H1 (cell line): ENCODE results near the gene IQCF2. TPM values are rescaled to one million over a fixed set of nuclear protein-coding genes. Genes with fewer than 3 reads are reported as not detected.

Experiments used
- CTCF ChIA-PET: fragments of 300-600 bp; sonication (Branson Sonifier 250); formaldehyde crosslinking; loops from one replicate; lab custom pipeline; 2021; ENCODE audit not compliant: partially characterized antibody; lab: Charles Lee
- POLR2A ChIA-PET: fragments of 300-600 bp; sonication (Branson Sonifier 250); formaldehyde crosslinking; loops from one replicate; lab custom pipeline; 2021; ENCODE audit warnings: inconsistent platforms; ENCODE audit not compliant: partially characterized antibody; lab: Charles Lee
- DNase-seq, 2 experiments: peaks; one replicate each; pipeline versions ENCODE4 v3.0.0 to v3.0.0-alpha.2; 2010 to 2022; ENCODE audit warnings: low spot score in 2 of 2, low read depth in 1 of 2, mixed read lengths in 1 of 2
- FAIRE-seq: peaks from 2 replicates; lab custom pipeline; 2011; peaks lifted over from hg19 to GRCh38; lab: Jason Lieb, UNC
- H2AFZ ChIP-seq: 2 replicates; pipeline ENCODE4 v1.8.1; 2012; ENCODE audit warnings: low read length, inconsistent platforms
- H2AK5ac ChIP-seq: 2 replicates; pipeline ENCODE4 v1.6.1; 2013; ENCODE audit warnings: low read depth, low read length
- H2BK120ac ChIP-seq: replicated peaks from 2 replicates; pipeline ENCODE3; 2013; ENCODE audit warnings: low read depth, low read length, inconsistent platforms
- H2BK12ac ChIP-seq: 2 replicates; pipeline ENCODE4 v1.6.1; 2013; ENCODE audit warnings: low read depth, low read length
- H2BK15ac ChIP-seq: 2 replicates; pipeline ENCODE4 v1.6.1; 2013; ENCODE audit warnings: low read length
- H2BK20ac ChIP-seq: 2 replicates; pipeline ENCODE4 v1.6.1; 2013; ENCODE audit warnings: low read length
- H2BK5ac ChIP-seq: 2 replicates; pipeline ENCODE4 v1.6.1; 2013; ENCODE audit warnings: low read depth, low read length
- H3K14ac ChIP-seq: 2 replicates; pipeline ENCODE4 v1.6.1; 2013; ENCODE audit warnings: inconsistent platforms; ENCODE audit not compliant: insufficient read length
- H3K18ac ChIP-seq: 2 replicates; pipeline ENCODE4 v1.6.1; 2013; ENCODE audit warnings: low read length; ENCODE audit errors: extremely low read depth
- H3K23ac ChIP-seq: 2 replicates; pipeline ENCODE4 v1.6.1; 2013; ENCODE audit warnings: inconsistent platforms; ENCODE audit not compliant: insufficient read length
- H3K23me2 ChIP-seq: 2 replicates; pipeline ENCODE4 v1.6.1; 2013; ENCODE audit warnings: low read depth, low read length
- H3K27ac ChIP-seq: 2 replicates; pipeline ENCODE4 v1.6.1; 2011; ENCODE audit warnings: low read depth, low read length, inconsistent platforms
- H3K27me3 ChIP-seq, 4 experiments: replicated peaks in 1 of 4; 1 replicate in 1 of 4; 2 replicates in 3 of 4; pipeline versions ENCODE4 v1.6.1 to v1.8.1; 2011 to 2013; ENCODE audit warnings: low read length in 3 of 4, mild to moderate bottlenecking in 3 of 4, inconsistent platforms in 2 of 4, mixed read lengths in 2 of 4, moderate library complexity in 1 of 4; ENCODE audit not compliant: control insufficient read depth in 3 of 4, insufficient read depth in 3 of 4; ENCODE audit errors: extremely low read depth in 1 of 4
- H3K36me3 ChIP-seq, 4 experiments: 2 replicates each; pipeline versions ENCODE4 v1.6.1 to v1.8.1; 2011 to 2013; ENCODE audit warnings: mild to moderate bottlenecking in 4 of 4, low read length in 3 of 4, moderate library complexity in 2 of 4, control low read depth in 1 of 4, inconsistent platforms in 1 of 4; ENCODE audit not compliant: insufficient read depth in 4 of 4, control insufficient read depth in 2 of 4
- H3K4ac ChIP-seq: replicated peaks from 2 replicates; pipeline ENCODE3; 2013; ENCODE audit warnings: low read length, low read depth, mixed read lengths, inconsistent platforms; ENCODE audit not compliant: insufficient read length
- H3K4me1 ChIP-seq, 4 experiments: replicated peaks in 1 of 4; 1 replicate in 1 of 4; 2 replicates in 3 of 4; pipeline versions ENCODE4 v1.6.1 to v1.8.1; 2011 to 2013; ENCODE audit warnings: low read length in 3 of 4, inconsistent platforms in 2 of 4, mixed read lengths in 1 of 4; ENCODE audit not compliant: insufficient read depth in 4 of 4, control insufficient read depth in 3 of 4
- H3K4me2 ChIP-seq, 2 experiments: 2 replicates each; pipeline versions ENCODE4 v1.6.1 to v1.8.1; 2011 to 2013; ENCODE audit warnings: low read depth in 2 of 2, low read length in 2 of 2, control low read depth in 1 of 2, inconsistent platforms in 1 of 2, mild to moderate bottlenecking in 1 of 2; ENCODE audit not compliant: insufficient read depth in 1 of 2
- H3K4me3 ChIP-seq, 4 experiments: fragments of 200-600, 300-600 bp in 1 of 4; sonication (generic), shearing (Covaris generic), sonication (Bioruptor Twin) in 1 of 4; 2 replicates each; pipeline versions ENCODE4 v1.5.1 to v1.8.1; 2011 to 2016; ENCODE audit warnings: low read length in 4 of 4, low read depth in 3 of 4, control low read depth in 2 of 4, inconsistent platforms in 2 of 4, mild to moderate bottlenecking in 2 of 4, mixed read lengths in 1 of 4, moderate library complexity in 1 of 4; ENCODE audit not compliant: insufficient read depth in 2 of 4; ENCODE audit errors: extremely low read depth in 1 of 4
- H3K56ac ChIP-seq: replicated peaks from 2 replicates; pipeline ENCODE3; 2013; ENCODE audit warnings: low read depth, mild to moderate bottlenecking, mixed read lengths, low read length, inconsistent platforms; ENCODE audit not compliant: insufficient read length
- H3K79me1 ChIP-seq: 2 replicates; pipeline ENCODE4 v1.6.1; 2013; ENCODE audit warnings: low read depth, low read length, control low read depth
- H3K79me2 ChIP-seq, 2 experiments: 2 replicates each; pipeline versions ENCODE4 v1.6.1 to v1.8.1; 2012 to 2013; ENCODE audit warnings: low read length in 2 of 2, mild to moderate bottlenecking in 2 of 2, inconsistent platforms in 1 of 2; ENCODE audit not compliant: insufficient read depth in 2 of 2, control insufficient read depth in 1 of 2
- H3K9ac ChIP-seq, 4 experiments: replicated peaks in 1 of 4; 1 replicate in 1 of 4; 2 replicates in 3 of 4; pipeline versions ENCODE4 v1.6.1 to v1.8.1; 2011 to 2013; ENCODE audit warnings: low read depth in 3 of 4, low read length in 3 of 4, control low read depth in 2 of 4, mild to moderate bottlenecking in 2 of 4, moderate library complexity in 2 of 4, inconsistent platforms in 1 of 4; ENCODE audit errors: extremely low read depth in 1 of 4
- H3K9me3 ChIP-seq, 2 experiments: 2 replicates each; pipeline versions ENCODE4 v1.6.1 to v1.8.1; 2012 to 2013; ENCODE audit warnings: mild to moderate bottlenecking in 2 of 2, moderate library complexity in 2 of 2, control low read depth in 1 of 2, inconsistent platforms in 1 of 2, low read depth in 1 of 2, low read length in 1 of 2, mixed read lengths in 1 of 2; ENCODE audit not compliant: insufficient read depth in 2 of 2
- H4K20me1 ChIP-seq, 2 experiments: replicated peaks in 1 of 2; 2 replicates each; pipeline versions ENCODE3 to v1.8.1; 2011 to 2013; ENCODE audit warnings: inconsistent platforms in 2 of 2, low read length in 2 of 2, mild to moderate bottlenecking in 1 of 2; ENCODE audit not compliant: insufficient read depth in 2 of 2, control insufficient read depth in 1 of 2
- H4K5ac ChIP-seq: 2 replicates; pipeline ENCODE4 v1.6.1; 2013; ENCODE audit warnings: low read length, low read depth, mixed read lengths, inconsistent platforms; ENCODE audit not compliant: insufficient read length
- H4K8ac ChIP-seq: 2 replicates; pipeline ENCODE4 v1.8.0; 2013; ENCODE audit warnings: mild to moderate bottlenecking, moderate library complexity, low read length, inconsistent platforms; ENCODE audit not compliant: insufficient read depth; ENCODE audit errors: extremely low read depth
- H4K91ac ChIP-seq: replicated peaks from 2 replicates; pipeline ENCODE3; 2013; ENCODE audit warnings: low read length, mixed read lengths, inconsistent platforms; ENCODE audit not compliant: insufficient read length
- CREB1 ChIP-seq: IDR thresholded peaks from 2 replicates; pipeline ENCODE4 v1.6.1; 2012; ENCODE audit warnings: inconsistent platforms
- CTBP2 ChIP-seq: IDR thresholded peaks from 2 replicates; pipeline ENCODE4 v1.7.0; 2011; ENCODE audit warnings: borderline replicate concordance, mild to moderate bottlenecking, moderate library complexity, mixed read lengths, low read length; ENCODE audit not compliant: insufficient read depth, insufficient read length
- HDAC6 ChIP-seq: IDR thresholded peaks from one replicate; pipeline ENCODE4 v1.7.1; 2012; ENCODE audit warnings: low read depth, mild to moderate bottlenecking, inconsistent platforms, low read length, moderate library complexity
- KDM5A ChIP-seq: fragments of 200-600 bp; IDR thresholded peaks from 2 replicates; pipeline ENCODE4 v1.7.1; 2012; ENCODE audit warnings: mild to moderate bottlenecking, low read length, inconsistent platforms, mixed read lengths
- WGBS, 2 experiments: shearing (Covaris generic) in 1 of 2; methylation state at CpG; one replicate each; pipeline versions ENCODE4 v1.1.6 to v1.1.7; 2013 to 2015; ENCODE audit warnings: low lambda C conversion rate in 2 of 2, mixed read lengths in 2 of 2, inconsistent platforms in 1 of 2, low coverage in 1 of 2, missing lambda C conversion rate in 1 of 2; ENCODE audit not compliant: insufficient replicate concordance in 2 of 2, insufficient coverage in 1 of 2, insufficient read length in 1 of 2; ENCODE audit errors: extremely low coverage in 1 of 2, missing lambda C conversion rate in 1 of 2; 5-methylcytosine and 5-hydroxymethylcytosine counted together
- polyA plus RNA-seq, 7 experiments: library from polyadenylated mRNA; depleted of rRNA in 3 of 7; stranded (reverse) in 5 of 7; unstranded in 2 of 7; fragments of >200 nt in 5 of 7; fragments of 200-250 nt in 2 of 7; gene quantifications; 1 replicate in 5 of 7; 2 replicates in 1 of 7; 4 replicates in 1 of 7; pipeline versions ENCODE4 v1.2.1 to v1.2.3, GENCODE V29; 2011 to 2013; ENCODE audit warnings: missing spikeins in 2 of 7, mixed read lengths in 2 of 7
- total RNA-seq: library from RNA; stranded (reverse); fragmentation: NEBNext Ultra II Directional; extraction: Animal tissue kit (Norgen Biotek cat#: 25700); gene quantifications from 2 replicates; pipeline ENCODE4 v1.2.1, GENCODE V29; 2021

IQCF2 gene
- total and polyA plus RNA-seq, 2 of the 8 experiments (the other 6 are each of a cell fraction or from before 2014, with no cell fraction given) = not detected

GRCh38 chr3:51875501-51875900 lies 14.1 kb downstream of the IQCF2 start, which contains the start of gene IQCF5:
IQCF5 (minus strand) TSS chr3:51875601; CDS start chr3:51875531, 70 bp downstream.
- Histone ChIP-seq H3K23me2 (no peaks in the 10 kb centered on the region), H2BK5ac (no peak within 1 kb of the TSS), H3K4ac (no peak within 1 kb of the TSS), H2AK5ac (no peak within 1 kb of the TSS), H2BK12ac (no peak within 1 kb of the TSS)
- POLR2A ChIA-PET = interaction anchor here (1.3 to 1.8 kb wide), 2 partner anchors 93 to 120 kb away, joined by 3 to 5 read pairs; partner anchors contain the start of genes PCBP4 and RPL29
- WGBS, 2 experiments = 100% methylated on average over 4 of the region's 4 CpGs; no CpG with 5 or more reads in 1 of the 2 experiments
- no peak for TF ChIP-seq CTBP2
- 0 out of 2 replicates have a peak, but pooled peaks have one; percentile 38 for TF ChIP-seq CREB1
- TF ChIP-seq KDM5A = no peak
- TF ChIP-seq HDAC6 = no peak
- TF ChIP-seq, all 59 proteins: peak for 1
- no peak within 1 kb of the TSS for H3K14ac ChIP-seq
- H3K79me1 ChIP-seq = no peaks in the 10 kb centered on the region
- no peak for FAIRE-seq
- no peak within 1 kb of the TSS for H2BK120ac ChIP-seq
- H3K27ac ChIP-seq = no peak within 1 kb of the TSS
- H3K9me3 ChIP-seq = no peaks in the 10 kb centered on the region
- H3K4me1 ChIP-seq = no peaks in the 10 kb centered on the region
- H3K4me2 ChIP-seq = no peak within 1 kb of the TSS
- H3K23ac ChIP-seq = no peak within 1 kb of the TSS
- no peak within 1 kb of the TSS for H3K56ac ChIP-seq
- H2BK15ac ChIP-seq = 0 out of 2 replicates have a peak within 1 kb of the TSS, but pooled peaks have one; percentile 14
- H3K79me2 ChIP-seq = no peaks in the 10 kb centered on the region
- 0 out of 2 replicates have a peak within 1 kb of the TSS, but pooled peaks have one; percentile 11 for H2AFZ ChIP-seq
- no peak within 1 kb of the TSS for H3K18ac ChIP-seq
- H4K91ac ChIP-seq = no peak within 1 kb of the TSS
- no peaks in the 10 kb centered on the region for H4K20me1 ChIP-seq
- CTCF ChIA-PET = interaction anchor here (0.5 to 1.4 kb wide), 2 partner anchors 56 to 1212 kb away, joined by 3 to 4 read pairs; no protein-coding TSS in a partner anchor
- no peaks in the 10 kb centered on the region for H3K27me3 ChIP-seq
- no peak within 1 kb of the TSS for H3K9ac ChIP-seq
- H3K4me3 ChIP-seq = no peak within 1 kb of the TSS
- DNase-seq = no peak
- H2BK20ac ChIP-seq = no peak within 1 kb of the TSS
- no peaks in the 10 kb centered on the region for H3K36me3 ChIP-seq
- H4K5ac ChIP-seq = no peak within 1 kb of the TSS
- H4K8ac ChIP-seq = no peak within 1 kb of the TSS
